SKM-1 (cell line): ENCODE measurements around the gene FAU.
"Not testable (repeated sequence)": the region's sequence is repeated elsewhere in the genome, so short reads cannot be mapped to it uniquely, and the experiment has no call there.

ENCODE experiments used
- DNase-seq: peaks from one replicate; lab custom pipeline; 2025; ENCODE audit not compliant: unreplicated experiment; lab: John Stamatoyannopoulos, UW

The FAU gene

GRCh38 chr11:65121447-65121864 lies 478 bp downstream of the FAU start:
- no peak for DNase-seq

- DNase-seq, result no peak
Measured at GRCh38 chr11:65120831-65121230, 1.1 kb downstream of the FAU start.

GRCh38 chr11:65119670-65119995 lies 2.3 kb downstream of the FAU start:
- DNase-seq, result no peak

GRCh38 chr11:65118891-65119669 lies 2.9 kb downstream of the FAU start:
- DNase-seq, result not testable (repeated sequence)

GRCh38 chr11:65118097-65118837 lies 3.7 kb downstream of the FAU start:
- DNase-seq, result no peak

- peak; percentile 92 for DNase-seq
Measured at GRCh38 chr11:65117206-65118096, 4.5 kb downstream of the FAU start, which contains the start of gene ZNHIT2. Gene ZNHIT2 (minus strand): TSS chr11:65117701. CDS start chr11:65117653, 48 bp downstream.

- no peak for DNase-seq
Measured at GRCh38 chr11:65116370-65117205, 5.3 kb downstream of the FAU start.

GRCh38 chr11:65115361-65116082 lies 6.4 kb downstream of the FAU start:
- no peak for DNase-seq

- no peak for DNase-seq
Measured at GRCh38 chr11:65114538-65115171, 7.3 kb downstream of the FAU start.

- DNase-seq, result no peak
Measured at GRCh38 chr11:65113839-65114238, 8.1 kb downstream of the FAU start.

GRCh38 chr11:65113361-65113756 lies 8.6 kb downstream of the FAU start:
- no peak for DNase-seq

GRCh38 chr11:65112546-65113360 lies 9.2 kb downstream of the FAU start:
- DNase-seq, result no peak

- no peak for DNase-seq
Measured at GRCh38 chr11:65111744-65112545, 10.0 kb downstream of the FAU start, which contains the start of gene TM7SF2. Gene TM7SF2 (plus strand): TSS chr11:65111872. CDS start chr11:65112016, 144 bp downstream.

GRCh38 chr11:65111159-65111743 lies 10.7 kb downstream of the FAU start:
- DNase-seq, result no peak

GRCh38 chr11:65110354-65110861 lies 11.5 kb downstream of the FAU start:
- DNase-seq, result peak; percentile 63

- no peak for DNase-seq
Measured at GRCh38 chr11:65109231-65110198, 12.4 kb downstream of the FAU start.
